PFSK-1 (cell line): ENCODE results near the gene RNF141.

Experiments used
- FOXP2 ChIP-seq: optimal IDR thresholded peaks from 2 replicates; pipeline ENCODE3; 2011; ENCODE audit warnings: borderline replicate concordance, control low read depth, inconsistent platforms; ENCODE audit not compliant: insufficient read depth; ENCODE audit errors: extremely low read length, extremely low read depth
- POLR2AphosphoS5 ChIP-seq: IDR thresholded peaks from 2 replicates; pipeline ENCODE4 v1.6.1; 2012; ENCODE audit warnings: low read depth, mild to moderate bottlenecking, control low read depth, low read length, moderate library complexity
- REST ChIP-seq, 2 experiments: IDR thresholded peaks; 2 replicates each; pipeline versions ENCODE4 v1.6.1 to v1.8.0; 2011 to 2012; ENCODE audit warnings: low read depth in 2 of 2, low read length in 2 of 2, control low read depth in 1 of 2, inconsistent platforms in 1 of 2, mild to moderate bottlenecking in 1 of 2, moderate library complexity in 1 of 2; ENCODE audit not compliant: insufficient read depth in 1 of 2
- SIN3A ChIP-seq: IDR thresholded peaks from 2 replicates; pipeline ENCODE4 v1.6.1; 2012; ENCODE audit warnings: mild to moderate bottlenecking, low read length, moderate library complexity, borderline replicate concordance; ENCODE audit not compliant: insufficient read depth
- TAF1 ChIP-seq: IDR thresholded peaks from 2 replicates; pipeline ENCODE4 v1.6.1; 2012; ENCODE audit warnings: low read length, control low read depth, borderline replicate concordance; ENCODE audit not compliant: insufficient read depth

Gene RNF141

GRCh38 chr11:10476927-10477689, 63.9 kb downstream of the RNF141 start:
- no peak for TF ChIP-seq REST (IDR thresholded peaks at IDR 0.05; ENCODE audit: insufficient read depth in 1 of 2, low read depth in 2 of 2, low read length in 2 of 2)

GRCh38 chr11:10476342-10476741, 64.6 kb downstream of the RNF141 start:
- no peak for TF ChIP-seq REST (IDR thresholded peaks at IDR 0.05; ENCODE audit: insufficient read depth in 1 of 2, low read depth in 2 of 2, low read length in 2 of 2)
- TF ChIP-seq POLR2AphosphoS5, result no peak
- no peak for TF ChIP-seq SIN3A
- no peak for TF ChIP-seq FOXP2
- TF ChIP-seq TAF1, result no peak

- TF ChIP-seq REST (IDR thresholded peaks at IDR 0.05; ENCODE audit: insufficient read depth in 1 of 2, low read depth in 2 of 2, low read length in 2 of 2) (no peak), SIN3A (no peak), POLR2AphosphoS5 (no peak), FOXP2 (no peak), TAF1 (no peak)
These were observed 66.4 kb downstream of the RNF141 start for GRCh38 chr11:10474551-10474950.

- no peak for TF ChIP-seq TAF1
These were observed 67.6 kb downstream of the RNF141 start for GRCh38 chr11:10473371-10473770.

GRCh38 chr11:10462746-10463300, 78.2 kb downstream of the RNF141 start:
- TF ChIP-seq SIN3A, result no peak
- TF ChIP-seq TAF1, result no peak
- TF ChIP-seq FOXP2, result no peak
- TF ChIP-seq POLR2AphosphoS5, result no peak
- TF ChIP-seq REST (IDR thresholded peaks at IDR 0.05; ENCODE audit: insufficient read depth in 1 of 2, low read depth in 2 of 2, low read length in 2 of 2), result no peak
